Measurements from ENCODE around the gene CELF4. TPM values are rescaled to one million over a fixed set of nuclear protein-coding genes. Genes with fewer than 3 reads are reported as not detected.

The CELF4 gene
- polyA plus RNA-seq, 1 donor (not counting 4 experiments of a cell fraction or from before 2014, with no cell fraction given) = not detected

- no peaks in the 10 kb centered on the region for H3K27me3 ChIP-seq (ENCODE audit: control insufficient read depth, extremely low read depth, insufficient read depth, low read length)
- H3K27ac ChIP-seq (ENCODE audit: control insufficient read depth, insufficient read depth, low read length) = no peak overlapping the region
- no peaks in the 10 kb centered on the region for H3K9me1 ChIP-seq (ENCODE audit: control insufficient read depth, extremely low read depth, insufficient read depth, low read length)
- H3K4me3 ChIP-seq (ENCODE audit: control insufficient read depth in 2 of 3, extremely low read depth in 1 of 3, insufficient read depth in 2 of 3, low read depth in 1 of 3, low read length in 3 of 3) = no peak overlapping the region
- FAIRE-seq (no peak), DNase-seq (ENCODE audit: low read depth, low spot score) (no peak)
- no peaks in the 10 kb centered on the region for H3K79me2 ChIP-seq (ENCODE audit: control insufficient read depth, insufficient read depth, low read length)
- no peak overlapping the region for H3K9ac ChIP-seq (ENCODE audit: control insufficient read depth, extremely low read depth, insufficient read depth, low read length)
- no peak overlapping the region for H3K4me2 ChIP-seq (ENCODE audit: control insufficient read depth, extremely low read depth, insufficient read depth, low read depth, low read length)
- H3K4me1 ChIP-seq (ENCODE audit: control insufficient read depth, extremely low read depth, insufficient read depth, low read length) = no peaks in the 10 kb centered on the region
- no peaks in the 10 kb centered on the region for H4K20me1 ChIP-seq (ENCODE audit: control insufficient read depth, extremely low read depth, insufficient read depth, low read length)
- dilution Hi-C loops (cut with MboI; ENCODE audit: extremely low pct_ligation_motif_present, low sequenced_read_pairs) = no loop called here
- no peak for TF ChIP-seq EZH2 (IDR thresholded peaks at IDR 0.05; ENCODE audit: low read length)
- no peak for TF ChIP-seq CTCF (optimal IDR thresholded peaks at IDR 0.05 in 1 of 3, IDR thresholded peaks at IDR 0.05 in 1 of 3, conservative IDR thresholded peaks at IDR 0.05 in 1 of 3; ENCODE audit: extremely low read depth in 1 of 3, insufficient read depth in 2 of 3, low read length in 3 of 3)
- no peak overlapping the region for H2AFZ ChIP-seq (ENCODE audit: control insufficient read depth, low read length)
- H3K9me3 ChIP-seq (ENCODE audit: control insufficient read depth, low read depth, low read length) = no peaks in the 10 kb centered on the region
- no peaks in the 10 kb centered on the region for H3K36me3 ChIP-seq (ENCODE audit: control insufficient read depth in 2 of 2, extremely low read depth in 1 of 2, insufficient read depth in 2 of 2, low read length in 2 of 2)
Observed at GRCh38 chr18:37425222-37425621, 140.4 kb downstream of the CELF4 start.

GRCh38 chr18:37424507-37424906, 141.1 kb downstream of the CELF4 start:
- DNase-seq (ENCODE audit: low read depth, low spot score) (no peak), FAIRE-seq (no peak)
- no peaks in the 10 kb centered on the region for H4K20me1 ChIP-seq (ENCODE audit: control insufficient read depth, extremely low read depth, insufficient read depth, low read length)
- no peaks in the 10 kb centered on the region for H3K36me3 ChIP-seq (ENCODE audit: control insufficient read depth in 2 of 2, extremely low read depth in 1 of 2, insufficient read depth in 2 of 2, low read length in 2 of 2)
- no peaks in the 10 kb centered on the region for H3K9me3 ChIP-seq (ENCODE audit: control insufficient read depth, low read depth, low read length)
- no peak overlapping the region for H3K4me2 ChIP-seq (ENCODE audit: control insufficient read depth, extremely low read depth, insufficient read depth, low read depth, low read length)
- dilution Hi-C loops (cut with MboI; ENCODE audit: extremely low pct_ligation_motif_present, low sequenced_read_pairs) = no loop called here
- H3K79me2 ChIP-seq (ENCODE audit: control insufficient read depth, insufficient read depth, low read length) = no peaks in the 10 kb centered on the region
- no peak overlapping the region for H2AFZ ChIP-seq (ENCODE audit: control insufficient read depth, low read length)
- H3K4me3 ChIP-seq (ENCODE audit: control insufficient read depth in 2 of 3, extremely low read depth in 1 of 3, insufficient read depth in 2 of 3, low read depth in 1 of 3, low read length in 3 of 3) = no peak overlapping the region
- H3K9ac ChIP-seq (ENCODE audit: control insufficient read depth, extremely low read depth, insufficient read depth, low read length) = no peak overlapping the region
- H3K27me3 ChIP-seq (ENCODE audit: control insufficient read depth, extremely low read depth, insufficient read depth, low read length) = no peaks in the 10 kb centered on the region
- H3K27ac ChIP-seq (ENCODE audit: control insufficient read depth, insufficient read depth, low read length) = no peak overlapping the region
- no peaks in the 10 kb centered on the region for H3K9me1 ChIP-seq (ENCODE audit: control insufficient read depth, extremely low read depth, insufficient read depth, low read length)
- TF ChIP-seq CTCF (optimal IDR thresholded peaks at IDR 0.05 in 1 of 3, IDR thresholded peaks at IDR 0.05 in 1 of 3, conservative IDR thresholded peaks at IDR 0.05 in 1 of 3; ENCODE audit: extremely low read depth in 1 of 3, insufficient read depth in 2 of 3, low read length in 3 of 3) (no peak), EZH2 (IDR thresholded peaks at IDR 0.05; ENCODE audit: low read length) (no peak)
- H3K4me1 ChIP-seq (ENCODE audit: control insufficient read depth, extremely low read depth, insufficient read depth, low read length) = no peaks in the 10 kb centered on the region

All from keratinocyte (primary cell).